ENCODE data around the gene C2orf80. TPM values are rescaled to one million over a fixed set of nuclear protein-coding genes. Genes with fewer than 3 reads are reported as not detected.
"Not testable (repeated sequence)": the region's sequence is repeated elsewhere in the genome, so short reads cannot be mapped to it uniquely, and the experiment has no call there.

The C2orf80 gene
- polyA plus RNA-seq, 1 donor from 2014 or later = 71.5 TPM

DNA sequence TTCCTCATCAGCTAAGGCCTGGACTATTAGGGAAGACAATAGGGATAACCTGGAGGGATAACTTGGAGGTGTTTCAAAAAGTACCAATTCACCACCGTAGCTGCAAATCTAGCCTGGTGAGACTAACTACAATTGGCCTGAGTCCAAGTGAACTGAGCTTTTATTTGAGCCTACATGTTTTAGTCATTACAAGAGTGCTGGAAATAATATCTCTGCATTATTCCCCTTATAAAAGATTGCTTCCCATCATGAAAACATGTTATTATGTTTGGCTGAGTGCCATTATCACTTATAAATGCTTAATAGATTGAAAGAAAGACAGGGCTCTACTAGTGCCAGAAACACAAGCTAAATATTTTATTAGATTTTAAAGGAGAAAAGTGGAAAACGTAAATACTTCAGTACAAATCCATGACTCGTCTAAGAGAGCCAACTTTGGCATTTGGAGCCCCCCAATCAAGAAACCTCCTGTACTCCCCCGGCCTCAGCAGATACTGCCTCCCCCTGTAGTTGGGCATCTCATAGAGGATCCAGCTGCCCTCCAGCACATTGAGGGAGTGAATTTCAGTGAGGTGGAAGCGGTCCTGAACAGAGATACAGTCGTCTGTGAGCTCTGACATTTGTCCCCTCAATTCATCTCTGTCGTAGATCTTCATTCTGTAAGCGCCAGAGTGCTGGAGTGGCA, 47.4 kb downstream of the C2orf80 start:
- no peaks in the 10 kb centered on the region for H3K9me3 ChIP-seq (ENCODE audit: low read length)
- H3K9me2 ChIP-seq (ENCODE audit: insufficient read depth, low read length) = no peaks in the 10 kb centered on the region
- TF ChIP-seq RAD21 (conservative IDR thresholded peaks at IDR 0.05) (no peak), TAF1 (IDR thresholded peaks at IDR 0.05; ENCODE audit: low read depth) (no peak), EP300 (conservative IDR thresholded peaks at IDR 0.05; ENCODE audit: poor library complexity, severe bottlenecking) (no peak), SMC3 (conservative IDR thresholded peaks at IDR 0.05; ENCODE audit: poor library complexity) (no peak), EZH2 (IDR thresholded peaks at IDR 0.05; ENCODE audit: borderline replicate concordance, insufficient read depth, low read length, poor library complexity, severe bottlenecking) (no peak), POLR2AphosphoS5 (IDR thresholded peaks at IDR 0.05) (no peak), MXI1 (conservative IDR thresholded peaks at IDR 0.05; ENCODE audit: poor library complexity, severe bottlenecking) (no peak)
- TF ChIP-seq, protein P1, sequence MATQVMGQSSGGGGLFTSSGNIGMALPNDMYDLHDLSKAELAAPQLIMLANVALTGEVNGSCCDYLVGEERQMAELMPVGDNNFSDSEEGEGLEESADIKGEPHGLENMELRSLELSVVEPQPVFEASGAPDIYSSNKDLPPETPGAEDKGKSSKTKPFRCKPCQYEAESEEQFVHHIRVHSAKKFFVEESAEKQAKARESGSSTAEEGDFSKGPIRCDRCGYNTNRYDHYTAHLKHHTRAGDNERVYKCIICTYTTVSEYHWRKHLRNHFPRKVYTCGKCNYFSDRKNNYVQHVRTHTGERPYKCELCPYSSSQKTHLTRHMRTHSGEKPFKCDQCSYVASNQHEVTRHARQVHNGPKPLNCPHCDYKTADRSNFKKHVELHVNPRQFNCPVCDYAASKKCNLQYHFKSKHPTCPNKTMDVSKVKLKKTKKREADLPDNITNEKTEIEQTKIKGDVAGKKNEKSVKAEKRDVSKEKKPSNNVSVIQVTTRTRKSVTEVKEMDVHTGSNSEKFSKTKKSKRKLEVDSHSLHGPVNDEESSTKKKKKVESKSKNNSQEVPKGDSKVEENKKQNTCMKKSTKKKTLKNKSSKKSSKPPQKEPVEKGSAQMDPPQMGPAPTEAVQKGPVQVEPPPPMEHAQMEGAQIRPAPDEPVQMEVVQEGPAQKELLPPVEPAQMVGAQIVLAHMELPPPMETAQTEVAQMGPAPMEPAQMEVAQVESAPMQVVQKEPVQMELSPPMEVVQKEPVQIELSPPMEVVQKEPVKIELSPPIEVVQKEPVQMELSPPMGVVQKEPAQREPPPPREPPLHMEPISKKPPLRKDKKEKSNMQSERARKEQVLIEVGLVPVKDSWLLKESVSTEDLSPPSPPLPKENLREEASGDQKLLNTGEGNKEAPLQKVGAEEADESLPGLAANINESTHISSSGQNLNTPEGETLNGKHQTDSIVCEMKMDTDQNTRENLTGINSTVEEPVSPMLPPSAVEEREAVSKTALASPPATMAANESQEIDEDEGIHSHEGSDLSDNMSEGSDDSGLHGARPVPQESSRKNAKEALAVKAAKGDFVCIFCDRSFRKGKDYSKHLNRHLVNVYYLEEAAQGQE (IDR thresholded peaks at IDR 0.05; ENCODE audit: borderline replicate concordance) = no peak
- TF ChIP-seq, protein P2, sequence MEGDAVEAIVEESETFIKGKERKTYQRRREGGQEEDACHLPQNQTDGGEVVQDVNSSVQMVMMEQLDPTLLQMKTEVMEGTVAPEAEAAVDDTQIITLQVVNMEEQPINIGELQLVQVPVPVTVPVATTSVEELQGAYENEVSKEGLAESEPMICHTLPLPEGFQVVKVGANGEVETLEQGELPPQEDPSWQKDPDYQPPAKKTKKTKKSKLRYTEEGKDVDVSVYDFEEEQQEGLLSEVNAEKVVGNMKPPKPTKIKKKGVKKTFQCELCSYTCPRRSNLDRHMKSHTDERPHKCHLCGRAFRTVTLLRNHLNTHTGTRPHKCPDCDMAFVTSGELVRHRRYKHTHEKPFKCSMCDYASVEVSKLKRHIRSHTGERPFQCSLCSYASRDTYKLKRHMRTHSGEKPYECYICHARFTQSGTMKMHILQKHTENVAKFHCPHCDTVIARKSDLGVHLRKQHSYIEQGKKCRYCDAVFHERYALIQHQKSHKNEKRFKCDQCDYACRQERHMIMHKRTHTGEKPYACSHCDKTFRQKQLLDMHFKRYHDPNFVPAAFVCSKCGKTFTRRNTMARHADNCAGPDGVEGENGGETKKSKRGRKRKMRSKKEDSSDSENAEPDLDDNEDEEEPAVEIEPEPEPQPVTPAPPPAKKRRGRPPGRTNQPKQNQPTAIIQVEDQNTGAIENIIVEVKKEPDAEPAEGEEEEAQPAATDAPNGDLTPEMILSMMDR (IDR thresholded peaks at IDR 0.05; ENCODE audit: poor library complexity, severe bottlenecking) = no peak
- no peak overlapping the region for H3K4me2 ChIP-seq (ENCODE audit: low read length)
- H3K79me2 ChIP-seq (replicated peaks; ENCODE audit: insufficient read depth, low read length) = no peaks in the 10 kb centered on the region
- H3K27ac ChIP-seq (ENCODE audit: low read length) = no peak overlapping the region
- H3K4me3 ChIP-seq (ENCODE audit: low read length) = no peak overlapping the region
- no peak overlapping the region for H3K9ac ChIP-seq (ENCODE audit: low read length)
- H4K20me1 ChIP-seq (ENCODE audit: insufficient read depth) = no peaks in the 10 kb centered on the region
- no peaks in the 10 kb centered on the region for H3F3A ChIP-seq (ENCODE audit: insufficient read depth, low read length, poor library complexity, severe bottlenecking)
- H3K27me3 ChIP-seq (ENCODE audit: insufficient read depth, low read depth, low read length) = no peaks in the 10 kb centered on the region
- H3K36me3 ChIP-seq (ENCODE audit: insufficient read depth, low read length) = no peaks in the 10 kb centered on the region
- no peak overlapping the region for H2AFZ ChIP-seq (ENCODE audit: low read depth, low read length)

DNA sequence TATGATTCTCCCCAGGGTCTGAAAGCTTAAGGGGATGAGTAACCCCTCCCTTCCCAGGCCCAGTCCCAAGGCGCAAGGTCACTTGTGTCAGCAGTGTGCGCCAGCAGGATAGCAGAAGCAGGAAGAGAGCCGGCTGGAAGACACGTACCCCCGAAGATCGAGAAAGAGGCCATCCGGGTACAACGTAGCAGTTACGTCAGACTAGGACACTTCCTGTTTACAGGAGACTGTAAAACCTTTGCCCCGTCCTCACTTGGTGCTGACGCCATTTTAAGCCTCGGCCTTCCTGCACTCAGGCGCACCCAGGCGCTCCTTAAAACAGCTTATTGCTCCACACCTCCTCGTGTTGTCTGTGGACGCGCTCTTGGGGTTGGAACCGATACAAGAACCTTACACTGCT, 50.4 kb downstream of the C2orf80 start:
- TF ChIP-seq, protein P1 (IDR thresholded peaks at IDR 0.05; ENCODE audit: borderline replicate concordance) = no peak
- TF ChIP-seq EP300 (conservative IDR thresholded peaks at IDR 0.05; ENCODE audit: poor library complexity, severe bottlenecking) = no peak
- no peak for TF ChIP-seq TAF1 (IDR thresholded peaks at IDR 0.05; ENCODE audit: low read depth)
- TF ChIP-seq RAD21 (conservative IDR thresholded peaks at IDR 0.05) = no peak
- TF ChIP-seq SMC3 (conservative IDR thresholded peaks at IDR 0.05; ENCODE audit: poor library complexity) = no peak
- TF ChIP-seq, protein P2 (IDR thresholded peaks at IDR 0.05; ENCODE audit: poor library complexity, severe bottlenecking) = no peak
- TF ChIP-seq MXI1 (conservative IDR thresholded peaks at IDR 0.05; ENCODE audit: poor library complexity, severe bottlenecking) = no peak
- Histone ChIP-seq H2AFZ (ENCODE audit: low read depth, low read length) (no peak overlapping the region), H3K27ac (ENCODE audit: low read length) (no peak overlapping the region)

DNA sequence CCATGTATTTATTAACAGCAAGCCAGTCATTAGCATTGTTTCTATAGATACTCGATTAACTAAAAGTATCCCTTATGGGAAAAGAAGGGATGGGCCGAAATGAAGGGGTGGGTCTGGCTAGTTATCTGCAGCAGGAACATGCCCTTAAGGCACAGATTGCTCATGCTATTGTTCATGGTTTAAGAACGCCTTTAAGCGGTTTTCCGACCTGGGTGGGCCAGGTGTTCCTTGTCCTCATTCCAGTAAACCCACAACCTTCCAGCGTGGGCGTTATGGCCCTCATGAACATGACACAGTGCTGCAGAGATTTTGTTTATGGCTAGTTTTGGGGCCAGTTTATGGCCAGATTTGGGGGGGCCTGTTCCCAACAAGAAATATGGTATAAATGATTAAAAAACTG, 51.5 kb downstream of the C2orf80 start:
- not testable (repeated sequence) for H3F3A ChIP-seq (ENCODE audit: insufficient read depth, low read length, poor library complexity, severe bottlenecking); H2AFZ ChIP-seq (ENCODE audit: low read depth, low read length); H3K9ac ChIP-seq (ENCODE audit: low read length); H3K4me3 ChIP-seq (ENCODE audit: low read length); H4K20me1 ChIP-seq (ENCODE audit: insufficient read depth); H3K9me2 ChIP-seq (ENCODE audit: insufficient read depth, low read length); H3K36me3 ChIP-seq (ENCODE audit: insufficient read depth, low read length); H3K27ac ChIP-seq (ENCODE audit: low read length); H3K79me2 ChIP-seq (replicated peaks; ENCODE audit: insufficient read depth, low read length); H3K27me3 ChIP-seq (ENCODE audit: insufficient read depth, low read depth, low read length); H3K4me2 ChIP-seq (ENCODE audit: low read length); H3K9me3 ChIP-seq (ENCODE audit: low read length)

More for the DNA sequence above, 50.4 kb downstream of the C2orf80 start:
- Histone ChIP-seq H3K27me3 (ENCODE audit: insufficient read depth, low read depth, low read length) (no peaks in the 10 kb centered on the region), H3K9ac (ENCODE audit: low read length) (no peak overlapping the region), H3K36me3 (ENCODE audit: insufficient read depth, low read length) (no peaks in the 10 kb centered on the region), H3K4me2 (ENCODE audit: low read length) (no peak overlapping the region), H3F3A (ENCODE audit: insufficient read depth, low read length, poor library complexity, severe bottlenecking) (no peaks in the 10 kb centered on the region), H4K20me1 (ENCODE audit: insufficient read depth) (no peaks in the 10 kb centered on the region), H3K79me2 (replicated peaks; ENCODE audit: insufficient read depth, low read length) (no peaks in the 10 kb centered on the region), H3K4me3 (ENCODE audit: low read length) (no peak overlapping the region), H3K9me2 (ENCODE audit: insufficient read depth, low read length) (no peaks in the 10 kb centered on the region), H3K9me3 (ENCODE audit: low read length) (no peaks in the 10 kb centered on the region)

Data from neural cell (in vitro differentiated cells).